Tibial nerve (tissue), 4 donors: ENCODE results near the gene BCL3. TPM values are rescaled to one million over a fixed set of nuclear protein-coding genes. Genes with fewer than 3 reads are reported as not detected.
"Not testable (repeated sequence)": the region's sequence is repeated elsewhere in the genome, so short reads cannot be mapped to it uniquely, and the experiment has no call there.

Experiments
- DNase-seq, 2 donors: peaks; one replicate each; pipeline ENCODE4 v3.0.0-alpha.2; 2019; ENCODE audit warnings: low spot score in 2 of 2
- H3K27ac ChIP-seq, 4 donors: fragments of 200-600 bp; sonication (generic) in 3 of 4; one replicate each; pipeline ENCODE4 v1.5.1; 2017 to 2019; ENCODE audit warnings: mild to moderate bottlenecking in 1 of 4
- H3K27me3 ChIP-seq, 2 donors: fragments of 200-600 bp; sonication (generic) in 1 of 2; one replicate each; pipeline versions ENCODE4 v1.5.1 to v1.6.0; 2017 to 2019
- H3K36me3 ChIP-seq, 3 donors: fragments of 200-600 bp; sonication (generic); one replicate each; pipeline ENCODE4 v1.5.1; 2018 to 2019
- H3K4me1 ChIP-seq, 4 donors: fragments of 200-600 bp; sonication (generic) in 3 of 4; one replicate each; pipeline ENCODE4 v1.5.1; 2017 to 2019
- H3K4me3 ChIP-seq, 4 donors: fragments of 200-600 bp; sonication (generic) in 3 of 4; one replicate each; pipeline ENCODE4 v1.5.1; 2017 to 2019; ENCODE audit warnings: mild to moderate bottlenecking in 1 of 4, moderate library complexity in 1 of 4
- H3K9me3 ChIP-seq, 4 donors: fragments of 200-600 bp; sonication (generic) in 3 of 4; one replicate each; pipeline ENCODE4 v1.5.1; 2017 to 2019
- CTCF ChIP-seq, 5 experiments: fragments of 200-600 bp in 3 of 5; fragments of 450-650 bp in 2 of 5; sonication (generic) in 3 of 5; IDR thresholded peaks; one replicate each; pipeline ENCODE4 v1.5.1; 2016 to 2019; ENCODE audit warnings: antibody characterized with exemption in 5 of 5, mild to moderate bottlenecking in 3 of 5, moderate library complexity in 2 of 5
- EP300 ChIP-seq, 2 donors: sonication (generic); formaldehyde crosslinking; IDR thresholded peaks; one replicate each; pipeline ENCODE4 v1.6.1; 2017; ENCODE audit warnings: antibody characterized with exemption in 2 of 2, mild to moderate bottlenecking in 1 of 2
- POLR2A ChIP-seq, 2 donors: fragments of 450-650 bp; IDR thresholded peaks; one replicate each; pipeline ENCODE4 v1.6.1; 2017; ENCODE audit warnings: antibody characterized with exemption in 2 of 2, mild to moderate bottlenecking in 2 of 2, moderate library complexity in 2 of 2
- WGBS, 2 donors: methylation state at CpG; one replicate each; pipeline ENCODE4 v1.1.5; 2018; 5-methylcytosine and 5-hydroxymethylcytosine counted together
- total RNA-seq, 4 donors: library from RNA; depleted of rRNA; stranded (reverse); fragments of >200 nt; gene quantifications; one replicate each; pipeline ENCODE4 v1.1.0, GENCODE V29; 2016

The BCL3 gene
- total RNA-seq, 4 donors from 2014 or later: 10.3 to 37.8 (median 18.0) TPM

- Histone ChIP-seq H3K4me3 (no peak overlapping the region), H3K27ac (no peak overlapping the region), H3K36me3 (no peaks in the 10 kb centered on the region), H3K9me3 (no peaks in the 10 kb centered on the region), H3K27me3 (no peaks in the 10 kb centered on the region), H3K4me1 (no peaks in the 10 kb centered on the region)
- WGBS, 2 donors: 83 to 92% methylated on average over 1 of the region's 1 CpG
- no peak for TF ChIP-seq POLR2A (IDR thresholded peaks at IDR 0.05)
- TF ChIP-seq CTCF (IDR thresholded peaks at IDR 0.05): no peak
- no peak for TF ChIP-seq EP300 (IDR thresholded peaks at IDR 0.05)
- no peak for DNase-seq
Measured at GRCh38 chr19:44704982-44705381, 43.5 kb upstream of the BCL3 start.

- TF ChIP-seq POLR2A (IDR thresholded peaks at IDR 0.05): no peak
- TF ChIP-seq CTCF (IDR thresholded peaks at IDR 0.05): no peak
- no peak for TF ChIP-seq EP300 (IDR thresholded peaks at IDR 0.05)
- DNase-seq: no peak
- Histone ChIP-seq H3K4me3 (no peak overlapping the region), H3K36me3 (no peaks in the 10 kb centered on the region), H3K4me1 (no peaks in the 10 kb centered on the region), H3K27me3 (no peaks in the 10 kb centered on the region), H3K9me3 (no peaks in the 10 kb centered on the region), H3K27ac (no peak overlapping the region)
- WGBS, 2 donors: 90 to 92% methylated on average over 12 of the region's 12 CpGs
Measured at GRCh38 chr19:44705502-44706010, 43.0 kb upstream of the BCL3 start.

GRCh38 chr19:44706506-44707236 is 41.8 kb upstream of the BCL3 start:
- Histone ChIP-seq H3K4me1 (no peaks in the 10 kb centered on the region), H3K9me3 (no peaks in the 10 kb centered on the region), H3K36me3 (no peaks in the 10 kb centered on the region), H3K27ac (no peak overlapping the region), H3K27me3 (no peaks in the 10 kb centered on the region), H3K4me3 (no peak overlapping the region)
- no peak for DNase-seq
- TF ChIP-seq POLR2A (IDR thresholded peaks at IDR 0.05): no peak
- TF ChIP-seq EP300 (IDR thresholded peaks at IDR 0.05): no peak
- no peak for TF ChIP-seq CTCF (IDR thresholded peaks at IDR 0.05)
- WGBS, 2 donors: 81 to 90% methylated on average over 6 of the region's 6 CpGs

GRCh38 chr19:44707794-44708193 is 40.7 kb upstream of the BCL3 start:
- Histone ChIP-seq H3K36me3 (no peaks in the 10 kb centered on the region), H3K4me3 (no peak overlapping the region), H3K27ac (no peak overlapping the region), H3K27me3 (no peaks in the 10 kb centered on the region), H3K4me1 (no peaks in the 10 kb centered on the region), H3K9me3 (no peaks in the 10 kb centered on the region)
- WGBS, 2 donors: 93 to 96% methylated on average over 10 to 17 of the region's 20 CpGs
- no peak for DNase-seq
- TF ChIP-seq EP300 (IDR thresholded peaks at IDR 0.05) (no peak), POLR2A (IDR thresholded peaks at IDR 0.05) (no peak)

GRCh38 chr19:44708940-44709339 is 39.6 kb upstream of the BCL3 start:
- H3K9me3 ChIP-seq: no peaks in the 10 kb centered on the region
- no peak overlapping the region for H3K4me3 ChIP-seq
- no peak overlapping the region for H3K27ac ChIP-seq
- no peaks in the 10 kb centered on the region for H3K27me3 ChIP-seq
- no peak for DNase-seq
- 50 to 98% methylated on average over 2 to 5 of the region's 5 CpGs for WGBS, 2 donors
- no peak for TF ChIP-seq EP300 (IDR thresholded peaks at IDR 0.05)
- TF ChIP-seq CTCF (IDR thresholded peaks at IDR 0.05): no peak
- no peak for TF ChIP-seq POLR2A (IDR thresholded peaks at IDR 0.05)
- no peaks in the 10 kb centered on the region for H3K36me3 ChIP-seq
- no peaks in the 10 kb centered on the region for H3K4me1 ChIP-seq

GRCh38 chr19:44709434-44710266 is 38.9 kb upstream of the BCL3 start:
- DNase-seq, H3K36me3 ChIP-seq, H3K27me3 ChIP-seq, H3K4me3 ChIP-seq, H3K4me1 ChIP-seq, H3K27ac ChIP-seq, H3K9me3 ChIP-seq: not testable (repeated sequence)
- 53 to 89% methylated on average over 2 to 4 of the region's 4 CpGs for WGBS, 2 donors
